ENCODE results near the gene AKAP13.
A peak's percentile ranks its signal among the peaks of the same experiment; 100 is the strongest.

DNA sequence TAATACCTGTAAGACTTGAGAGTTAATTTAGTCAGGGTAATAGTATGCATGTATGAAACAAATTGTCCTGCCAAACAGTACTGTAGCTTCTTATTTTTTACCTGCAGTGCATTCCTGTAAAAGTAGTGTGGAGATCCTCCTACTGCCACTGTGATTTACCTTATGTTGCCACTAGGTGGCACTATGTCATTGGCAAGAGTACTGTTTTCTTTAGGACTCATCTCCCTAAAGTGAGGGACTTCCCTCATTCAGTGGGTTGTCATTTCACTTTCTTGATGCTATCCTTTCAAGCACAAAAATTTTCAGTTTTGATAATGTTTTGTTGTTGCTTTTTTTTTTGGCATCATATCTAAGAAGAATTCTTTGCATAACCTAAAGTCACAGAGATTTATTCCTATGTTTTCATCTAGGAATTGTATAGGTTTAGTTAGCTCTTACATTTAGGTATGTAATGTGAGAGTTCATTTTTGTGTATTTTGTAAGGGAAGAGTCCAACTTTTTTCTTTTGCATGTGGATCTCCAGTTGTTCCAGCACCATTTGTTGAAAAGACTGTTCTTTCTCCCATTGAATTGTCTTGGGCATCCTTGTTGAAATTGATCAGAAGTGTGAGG, 105.7 kb downstream of the AKAP13 start:
- TF ChIP-seq EP300 (IDR thresholded peaks at IDR 0.05) (no peak), CTCF (IDR thresholded peaks at IDR 0.05) (peak; percentile 81 to 90 (median 86)), POLR2A (IDR thresholded peaks at IDR 0.05) (no peak)
